Skeletal muscle satellite cell (primary cell): ENCODE measurements around the gene AREG.
A peak's percentile ranks its signal among the peaks of the same experiment; 100 is the strongest.

Experiments
- H3K27me3 ChIP-seq: 2 replicates; pipeline ENCODE4 v1.7.0; 2013; ENCODE audit warnings: low read length; ENCODE audit not compliant: control insufficient read depth, insufficient read depth
- H3K36me3 ChIP-seq: 2 replicates; pipeline ENCODE4 v1.7.0; 2013; ENCODE audit warnings: mild to moderate bottlenecking, control low read depth, low read length; ENCODE audit not compliant: insufficient read depth
- H3K4me1 ChIP-seq: 2 replicates; pipeline ENCODE4 v1.7.0; 2013; ENCODE audit warnings: low read length; ENCODE audit not compliant: control insufficient read depth, insufficient read depth
- H3K4me2 ChIP-seq: 2 replicates; pipeline ENCODE4 v1.7.0; 2013; ENCODE audit warnings: mild to moderate bottlenecking, low read length
- H3K4me3 ChIP-seq: 2 replicates; pipeline ENCODE4 v1.7.0; 2013; ENCODE audit warnings: low read length
- H3K9ac ChIP-seq: 2 replicates; pipeline ENCODE4 v1.7.0; 2013; ENCODE audit warnings: mild to moderate bottlenecking, low read depth, low read length, moderate library complexity
- H3K9me3 ChIP-seq: replicated peaks from 2 replicates; pipeline ENCODE4 v1.7.0; 2013; ENCODE audit warnings: mild to moderate bottlenecking, control low read depth, low read length

AREG gene

GRCh38 chr4:74499986-74500781, 55.2 kb downstream of the AREG start:
- Histone ChIP-seq H3K4me3 (no peak overlapping the region), H3K9ac (no peak overlapping the region), H3K9me3 (no peaks in the 10 kb centered on the region), H3K27me3 (no peaks in the 10 kb centered on the region), H3K4me2 (no peak overlapping the region), H3K4me1 (peaks cover 45% of the 10 kb centered on the region), H3K36me3 (no peaks in the 10 kb centered on the region)

GRCh38 chr4:74501579-74501978, 56.6 kb downstream of the AREG start:
- H3K4me3 ChIP-seq = no peak overlapping the region
- H3K9ac ChIP-seq = peak overlapping the region; percentile 50
- H3K4me2 ChIP-seq = peak overlapping the region; percentile 4

DNA sequence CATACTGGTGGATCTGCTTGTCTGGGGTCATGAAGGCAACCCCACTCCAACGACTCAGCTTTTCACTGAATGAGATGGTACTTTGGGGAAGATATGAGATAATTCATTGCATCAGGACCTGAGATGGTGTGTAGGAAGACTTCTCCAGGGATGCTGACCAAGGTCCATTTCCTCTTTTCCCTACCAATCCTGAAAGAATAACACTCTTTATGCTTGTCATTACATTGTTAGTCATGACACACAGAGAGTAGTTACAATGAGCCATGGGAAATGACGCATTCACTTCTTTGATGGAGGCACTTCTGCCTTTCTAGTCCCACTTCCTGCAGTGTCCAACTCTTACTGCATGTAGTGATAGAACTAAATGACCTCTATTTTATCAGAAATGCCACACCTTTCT, 58.6 kb downstream of the AREG start:
- no peaks in the 10 kb centered on the region for H3K27me3 ChIP-seq
- no peaks in the 10 kb centered on the region for H3K9me3 ChIP-seq
- no peak overlapping the region for H3K4me3 ChIP-seq
- no peaks in the 10 kb centered on the region for H3K36me3 ChIP-seq
- peak overlapping the region; percentile 4 for H3K9ac ChIP-seq
- peaks cover 51% of the 10 kb centered on the region for H3K4me1 ChIP-seq
- H3K4me2 ChIP-seq = no peak overlapping the region

More at GRCh38 chr4:74501579-74501978, 56.6 kb downstream of the AREG start:
- H3K9me3 ChIP-seq = no peaks in the 10 kb centered on the region
- peaks cover 51% of the 10 kb centered on the region for H3K4me1 ChIP-seq
- no peaks in the 10 kb centered on the region for H3K36me3 ChIP-seq
- no peaks in the 10 kb centered on the region for H3K27me3 ChIP-seq

DNA sequence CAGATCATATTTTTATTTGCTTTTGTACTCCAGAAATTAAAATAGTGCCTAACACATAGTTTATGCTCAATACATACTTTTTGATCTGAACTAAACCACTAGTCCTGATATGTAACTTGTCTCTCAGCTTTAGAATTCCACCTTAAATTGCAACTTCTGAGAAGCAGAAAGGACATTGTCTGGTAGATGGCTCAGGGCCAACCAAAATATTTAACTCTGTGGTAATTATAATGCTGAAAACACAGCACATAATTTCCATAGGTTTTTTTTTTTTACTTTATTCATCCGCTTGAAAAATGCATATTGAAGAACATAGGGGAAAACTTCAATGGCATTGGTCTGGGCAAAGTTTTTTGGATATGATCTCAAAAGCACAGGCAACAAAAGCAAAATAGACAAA, 59.3 kb downstream of the AREG start:
- H3K4me3 ChIP-seq = no peak overlapping the region
- peak overlapping the region; percentile 8 for H3K4me2 ChIP-seq
- H3K9ac ChIP-seq = peak overlapping the region; percentile 4
- H3K36me3 ChIP-seq = no peaks in the 10 kb centered on the region
- H3K9me3 ChIP-seq = no peaks in the 10 kb centered on the region
- peaks cover 51% of the 10 kb centered on the region for H3K4me1 ChIP-seq
- no peaks in the 10 kb centered on the region for H3K27me3 ChIP-seq
